Measurements from ENCODE around the gene STXBP6. TPM values are rescaled to one million over a fixed set of nuclear protein-coding genes. Genes with fewer than 3 reads are reported as not detected.
A peak's percentile ranks its signal among the peaks of the same experiment; 100 is the strongest.

STXBP6 gene
- total and polyA plus RNA-seq, 2 of the 13 experiments (the other 11 are each of a cell fraction or from before 2014, with no cell fraction given) = 35.3 to 42.8 TPM

DNA sequence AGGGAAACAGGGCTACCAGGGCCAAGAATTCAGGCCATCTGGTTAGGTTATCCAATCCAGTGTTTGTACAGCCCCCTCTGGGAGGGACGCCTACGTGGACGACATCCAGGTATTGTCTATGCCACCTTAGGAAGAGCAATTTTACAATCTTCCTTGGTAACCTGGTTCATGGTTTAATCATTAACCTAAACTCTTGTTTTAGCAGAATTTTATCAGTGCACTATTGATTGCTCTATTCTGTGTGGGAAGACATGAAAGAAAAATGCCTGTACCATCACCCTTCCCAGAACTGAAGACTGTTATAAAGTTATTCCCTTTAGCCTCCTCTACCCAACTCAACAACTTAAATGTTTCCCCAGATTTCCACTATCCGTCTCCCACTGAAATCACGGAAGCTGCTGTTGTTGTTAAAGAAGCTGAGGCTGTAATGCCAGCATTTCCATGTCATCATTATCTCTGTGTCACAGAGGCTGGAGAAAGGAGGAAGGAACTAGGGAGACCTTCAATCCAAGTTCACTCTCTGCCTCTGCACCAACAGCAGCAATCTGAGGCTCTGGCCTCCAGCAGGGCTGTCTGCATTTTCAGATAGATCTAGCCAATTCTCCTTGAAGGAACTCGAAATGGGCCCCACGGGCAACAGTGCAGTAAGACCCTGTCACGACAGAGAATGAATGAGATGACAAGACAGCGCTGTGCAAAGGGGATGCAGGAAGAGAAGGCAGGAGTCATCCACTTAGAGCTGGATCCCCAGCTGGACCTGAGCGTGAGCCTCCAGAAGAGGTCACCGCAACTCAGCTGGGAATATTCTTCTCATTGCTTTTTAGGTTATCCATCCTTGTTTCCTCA is 232.5 kb downstream of the STXBP6 start (continued):
- TF ChIP-seq, protein P1, sequence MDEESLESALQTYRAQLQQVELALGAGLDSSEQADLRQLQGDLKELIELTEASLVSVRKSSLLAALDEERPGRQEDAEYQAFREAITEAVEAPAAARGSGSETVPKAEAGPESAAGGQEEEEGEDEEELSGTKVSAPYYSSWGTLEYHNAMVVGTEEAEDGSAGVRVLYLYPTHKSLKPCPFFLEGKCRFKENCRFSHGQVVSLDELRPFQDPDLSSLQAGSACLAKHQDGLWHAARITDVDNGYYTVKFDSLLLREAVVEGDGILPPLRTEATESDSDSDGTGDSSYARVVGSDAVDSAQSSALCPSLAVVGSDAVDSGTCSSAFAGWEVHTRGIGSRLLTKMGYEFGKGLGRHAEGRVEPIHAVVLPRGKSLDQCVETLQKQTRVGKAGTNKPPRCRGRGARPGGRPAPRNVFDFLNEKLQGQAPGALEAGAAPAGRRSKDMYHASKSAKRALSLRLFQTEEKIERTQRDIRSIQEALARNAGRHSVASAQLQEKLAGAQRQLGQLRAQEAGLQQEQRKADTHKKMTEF (CRISPR knock-in tag; IDR thresholded peaks at IDR 0.05) = peak; percentile 59; the same call in 1 of the 2 replicates
- TF ChIP-seq ZNF343 (CRISPR knock-in tag; IDR thresholded peaks at IDR 0.05) (no peak; the same call in 1 of the 2 replicates), ARNT2 (CRISPR knock-in tag; IDR thresholded peaks at IDR 0.05; ENCODE audit: low read depth) (0 out of 2 replicates have a peak, but pooled peaks have one; percentile 10), ZBTB25 (CRISPR knock-in tag; IDR thresholded peaks at IDR 0.05) (peak; percentile 16; the same call in 1 of the 2 replicates), ZNF274 (CRISPR knock-in tag; IDR thresholded peaks at IDR 0.05) (peak; percentile 41; the same call in 1 of the 2 replicates), ZNF333 (CRISPR knock-in tag; IDR thresholded peaks at IDR 0.05; ENCODE audit: borderline replicate concordance) (no peak; the same call in 1 of the 2 replicates), ZHX2 (IDR thresholded peaks at IDR 0.05; ENCODE audit: low read depth) (0 out of 2 replicates have a peak, but pooled peaks have one; percentile 50), ZHX2 (CRISPR knock-in tag; IDR thresholded peaks at IDR 0.05; ENCODE audit: borderline replicate concordance) (peak; percentile 69; the same call in 1 of the 2 replicates), PRPF4 (IDR thresholded peaks at IDR 0.05; ENCODE audit: low read depth, low read length, poor library complexity, severe bottlenecking) (no peak), ZNF407 (CRISPR knock-in tag; IDR thresholded peaks at IDR 0.05; ENCODE audit: not compliant biosample characterization) (no peak)

Measured in HepG2 (cell line).